Measurements from ENCODE around the gene ZNF883. TPM values are rescaled to one million over a fixed set of nuclear protein-coding genes. Genes with fewer than 3 reads are reported as not detected.

ZNF883 gene
- total and polyA plus RNA-seq, 7 experiments from 2014 or later, result 0.64 to 2.1 (median 1.1) TPM; not detected in 2

DNA sequence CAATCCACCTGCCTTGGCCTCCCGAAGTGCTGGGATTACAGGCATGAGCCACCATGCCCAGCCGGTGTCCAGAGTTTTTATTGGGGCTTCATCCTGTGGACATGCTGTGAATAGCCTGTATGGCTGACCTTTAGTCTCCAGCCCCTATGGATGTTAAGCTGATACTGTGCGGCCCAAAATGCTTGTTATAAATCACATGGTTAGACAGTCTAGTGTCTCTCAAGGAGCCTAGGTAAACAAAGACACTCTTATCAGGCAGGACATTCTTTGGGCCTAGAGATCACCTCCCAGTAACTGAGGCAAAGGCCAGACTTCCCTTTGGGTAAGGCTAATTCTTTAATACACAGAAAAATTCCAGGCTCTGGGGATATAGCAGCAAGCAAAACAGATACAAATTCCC, 99.4 kb downstream of the ZNF883 start:
- Mint-ChIP-seq H3K4me1 (no peaks in the 10 kb centered on the region), H3K36me3 (no peaks in the 10 kb centered on the region), H3K4me3 (no peak overlapping the region), H3K27me3 (peaks cover 0 to 28% (median 14%) of the 10 kb centered on the region in 5 donors), H3K27ac (no peak overlapping the region), H3K9me3 (no peaks in the 10 kb centered on the region)
- ATAC-seq (no peak), DNase-seq (no peak)
- ChIA-PET CTCF (no interaction called here), POLR2A (no interaction called here)
- Histone ChIP-seq H3K4me1 (ENCODE audit: control insufficient read depth in 2 of 2, insufficient read depth in 2 of 2, low read length in 2 of 2) (no peaks in the 10 kb centered on the region), H3K27me3 (ENCODE audit: control insufficient read depth in 2 of 2, insufficient read depth in 2 of 2, low read length in 2 of 2) (no peaks in the 10 kb centered on the region), H3K27ac (ENCODE audit: low read depth, low read length) (no peak overlapping the region), H3K36me3 (ENCODE audit: control insufficient read depth in 2 of 3, insufficient read depth in 3 of 3, low read length in 3 of 3) (no peaks in the 10 kb centered on the region), H3K4me3 (ENCODE audit: low read length) (no peak overlapping the region), H3K9me3 (ENCODE audit: control insufficient read depth in 2 of 3, low read length in 3 of 3) (no peaks in the 10 kb centered on the region)
- intact Hi-C loops (cut with micrococcal nuclease), result no loop called here

DNA sequence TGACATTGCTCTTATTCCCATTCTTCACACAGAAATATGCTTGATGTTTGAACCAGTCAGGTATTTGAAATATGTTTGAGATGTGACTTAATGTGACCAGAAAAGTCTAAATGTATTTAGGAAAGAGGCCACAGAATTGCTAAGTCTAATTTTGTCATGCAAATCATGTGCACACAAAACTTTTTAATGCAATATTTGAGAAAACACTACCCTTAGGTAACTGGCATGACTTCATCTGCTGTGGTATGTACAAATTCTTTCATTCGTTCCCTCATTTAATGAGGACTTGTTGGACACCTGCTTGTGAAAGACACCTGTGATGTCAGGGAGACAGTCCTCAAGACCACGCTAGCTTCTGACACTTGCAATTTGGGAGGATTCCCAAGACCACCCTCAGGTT, 100.3 kb downstream of the ZNF883 start:
- Mint-ChIP-seq H3K27ac (no peak overlapping the region), H3K36me3 (no peaks in the 10 kb centered on the region), H3K4me3 (no peak overlapping the region), H3K4me1 (no peaks in the 10 kb centered on the region), H3K27me3 (peaks cover 0 to 25% (median 16%) of the 10 kb centered on the region in 5 donors), H3K9me3 (no peaks in the 10 kb centered on the region)
- intact Hi-C loops (cut with micrococcal nuclease), result no loop called here
- Histone ChIP-seq H3K27me3 (ENCODE audit: control insufficient read depth in 2 of 2, insufficient read depth in 2 of 2, low read length in 2 of 2) (no peaks in the 10 kb centered on the region), H3K4me3 (ENCODE audit: low read length) (no peak overlapping the region), H3K4me1 (ENCODE audit: control insufficient read depth in 2 of 2, insufficient read depth in 2 of 2, low read length in 2 of 2) (no peaks in the 10 kb centered on the region), H3K9me3 (ENCODE audit: control insufficient read depth in 2 of 3, low read length in 3 of 3) (no peaks in the 10 kb centered on the region), H3K27ac (ENCODE audit: low read depth, low read length) (no peak overlapping the region), H3K36me3 (ENCODE audit: control insufficient read depth in 2 of 3, insufficient read depth in 3 of 3, low read length in 3 of 3) (no peaks in the 10 kb centered on the region)
- ATAC-seq (no peak), DNase-seq (no peak)
- ChIA-PET CTCF (no interaction called here), POLR2A (no interaction called here)

Other genes starting within 250 kb of the ZNF883 start
- 1 to 10 TPM in 1 of 5 experiments, under 1 TPM in 1, not detected in 3; 0.27 to 4.1 TPM for gene SLC46A2, start 121.3 kb downstream of the ZNF883 start, total RNA-seq
- gene SLC46A2, start 121.3 kb downstream of the ZNF883 start, polyA plus RNA-seq, result under 1 TPM in 1 of 2 donors, not detected in 1; 0.12 TPM
- 1 to 10 TPM in 2 of 5 experiments, under 1 TPM in 3; 0.41 to 3.1 (median 0.96) TPM for gene ZFP37, start 44.5 kb upstream of the ZNF883 start, total RNA-seq
- gene ZFP37, start 44.5 kb upstream of the ZNF883 start, polyA plus RNA-seq, result 1 to 10 TPM; 1.7 to 4.9 TPM
- gene SLC31A2, start 138.8 kb upstream of the ZNF883 start, total RNA-seq, result 10 to 100 TPM in 1 of 5 experiments, 1 to 10 TPM in 4; 5.3 to 39.2 (median 5.4) TPM
- 1 to 10 TPM; 2.7 to 4.9 TPM for gene SLC31A2, start 138.8 kb upstream of the ZNF883 start, polyA plus RNA-seq
- gene FKBP15, start 209.1 kb upstream of the ZNF883 start, total RNA-seq, result 10 to 100 TPM; 22.4 to 50.6 (median 33.4) TPM
- gene FKBP15, start 209.1 kb upstream of the ZNF883 start, polyA plus RNA-seq, result 10 to 100 TPM in 1 of 2 donors, 1 to 10 TPM in 1; 8.8 to 18.1 TPM
- 10 to 100 TPM in 1 of 5 experiments, 1 to 10 TPM in 4; 4.5 to 10.4 (median 4.7) TPM for gene SLC31A1, start 209.4 kb upstream of the ZNF883 start, total RNA-seq
- 1 to 10 TPM; 3.0 to 4.1 TPM for gene SLC31A1, start 209.4 kb upstream of the ZNF883 start, polyA plus RNA-seq